Activated T-cell treated with anti-CD3 and anti-CD28 coated beads for 4 hours (primary cell): ENCODE measurements around the gene HDGFL2.

ENCODE experiments used
- DNase-seq: peaks from one replicate; pipeline ENCODE4 v3.0.0-alpha.2; 2020

Gene HDGFL2

DNA sequence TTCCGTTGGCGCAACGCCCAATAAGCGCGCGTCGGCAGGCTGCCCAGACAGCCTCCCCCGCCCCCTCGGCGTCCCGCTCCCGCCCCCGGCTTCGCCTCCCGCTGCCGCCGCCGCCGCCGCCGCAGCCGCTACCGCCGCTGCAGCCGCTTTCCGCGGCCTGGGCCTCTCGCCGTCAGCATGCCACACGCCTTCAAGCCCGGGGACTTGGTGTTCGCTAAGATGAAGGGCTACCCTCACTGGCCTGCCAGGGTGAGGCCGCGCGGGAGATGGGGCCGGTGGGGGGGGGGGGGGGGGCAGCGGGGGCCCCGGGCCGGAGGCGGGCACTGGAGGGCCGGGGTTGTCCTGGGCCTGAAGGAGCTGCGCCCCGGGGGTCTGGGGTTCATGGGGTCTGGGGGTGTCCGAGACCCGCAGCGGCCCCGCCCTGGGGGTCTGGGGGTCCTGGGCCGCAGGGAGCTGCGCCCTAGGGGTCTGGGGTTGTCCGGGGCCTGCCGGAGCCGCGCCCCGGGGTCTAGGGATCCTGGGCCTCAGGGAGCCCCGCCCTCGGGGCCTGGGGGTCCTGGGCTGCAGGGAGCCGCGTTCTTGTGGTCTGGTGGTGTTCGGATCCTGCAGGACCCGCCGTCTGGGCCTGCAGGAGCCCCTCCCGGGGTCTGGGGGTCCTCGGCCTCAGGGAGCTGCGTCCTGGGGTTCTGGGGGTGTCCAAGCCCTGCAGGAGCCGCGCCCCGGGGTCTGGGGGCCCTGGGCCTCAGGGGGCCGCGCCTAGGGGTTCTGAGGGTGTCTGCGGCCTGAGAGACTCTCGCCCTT is at the start of gene HDGFL2:
HDGFL2 (plus strand) TSS at position 124 of the 801 bp plus-strand sequence; CDS start at position 178, 54 bp downstream.
- no peak for DNase-seq

DNA sequence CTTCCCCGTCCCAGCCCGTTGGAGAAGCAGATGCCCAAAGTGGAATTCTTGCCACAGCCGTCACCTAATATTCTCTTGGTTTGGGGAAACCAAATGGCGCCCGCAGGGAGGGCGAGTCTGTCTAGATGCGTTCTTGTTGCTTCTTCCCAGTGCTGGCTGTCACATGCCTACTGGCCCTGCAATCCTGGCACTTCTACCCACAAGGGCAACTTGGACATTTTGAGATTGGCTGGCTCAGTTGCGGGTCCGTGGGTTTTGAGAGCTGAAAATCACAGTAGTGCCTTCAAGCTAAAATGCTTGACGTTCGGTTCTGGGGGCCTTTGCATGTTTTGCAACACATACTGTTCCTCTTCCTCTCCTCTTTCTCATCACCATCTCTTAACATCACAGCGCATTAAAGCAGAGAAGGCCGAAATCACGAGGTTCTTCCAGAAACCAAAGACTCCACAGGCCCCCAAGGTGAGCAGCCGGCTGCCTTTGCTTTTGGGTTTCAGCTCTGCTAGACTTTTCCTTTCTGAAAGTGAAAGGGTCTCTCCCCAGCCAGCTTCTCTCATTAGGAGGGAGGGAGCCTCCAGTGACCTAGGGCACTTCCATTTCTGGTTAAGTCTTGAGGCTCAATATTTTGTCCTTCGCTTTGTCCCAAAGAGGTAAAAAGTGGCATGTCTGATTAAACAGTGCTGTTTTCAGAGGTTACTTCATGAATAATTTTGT is 48.5 kb upstream of the HDGFL2 start:
- DNase-seq = no peak

DNA sequence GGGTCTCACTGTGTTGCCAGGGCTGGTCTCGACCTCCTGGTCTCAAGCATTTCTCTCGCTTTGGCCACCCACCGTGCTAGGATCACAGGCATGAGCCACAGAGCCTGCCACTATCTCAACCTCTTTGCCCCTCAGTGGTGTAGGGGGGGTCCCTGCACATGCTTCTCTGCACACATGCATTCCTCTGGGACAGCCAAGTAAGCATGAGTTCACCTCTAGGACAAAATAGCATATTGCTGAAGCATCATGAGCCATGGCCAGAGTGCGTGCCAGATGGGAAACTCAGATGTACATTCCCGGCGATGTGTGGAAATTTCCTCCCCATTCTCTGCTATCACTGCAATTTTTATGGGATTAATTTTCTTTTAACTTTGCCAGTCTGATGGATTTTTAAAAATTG is 46.6 kb upstream of the HDGFL2 start:
- no peak for DNase-seq

DNA sequence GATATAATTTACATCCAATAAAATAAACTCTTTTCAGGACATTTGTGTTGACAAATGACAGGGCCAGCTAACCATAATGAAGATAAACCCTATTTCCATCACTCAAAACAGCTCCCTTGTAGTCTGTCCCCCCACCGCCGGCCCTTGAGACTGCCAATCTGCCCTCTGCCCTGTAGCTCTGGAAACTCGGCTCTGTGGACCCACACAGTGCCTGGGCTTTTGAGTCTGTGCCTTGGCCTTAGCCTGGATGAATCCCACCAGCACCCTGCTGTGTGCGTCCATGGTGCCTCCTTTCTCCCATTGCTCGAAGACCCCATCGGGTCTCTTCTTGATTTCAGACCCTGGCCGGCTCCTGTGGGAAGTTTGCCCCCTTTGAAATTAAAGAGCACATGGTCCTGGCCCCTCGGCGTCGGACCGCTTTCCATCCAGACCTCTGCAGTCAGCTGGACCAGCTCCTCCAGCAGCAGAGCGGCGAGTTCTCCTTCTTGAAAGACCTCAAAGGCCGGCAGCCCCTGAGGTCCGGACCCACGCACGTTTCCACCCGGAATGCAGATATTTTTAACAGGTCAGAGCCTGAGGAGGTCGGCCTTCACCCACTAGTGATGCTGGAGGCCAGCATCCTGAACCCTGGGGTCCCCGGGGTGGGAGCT is 43.6 kb upstream of the HDGFL2 start:
- DNase-seq = no peak

DNA sequence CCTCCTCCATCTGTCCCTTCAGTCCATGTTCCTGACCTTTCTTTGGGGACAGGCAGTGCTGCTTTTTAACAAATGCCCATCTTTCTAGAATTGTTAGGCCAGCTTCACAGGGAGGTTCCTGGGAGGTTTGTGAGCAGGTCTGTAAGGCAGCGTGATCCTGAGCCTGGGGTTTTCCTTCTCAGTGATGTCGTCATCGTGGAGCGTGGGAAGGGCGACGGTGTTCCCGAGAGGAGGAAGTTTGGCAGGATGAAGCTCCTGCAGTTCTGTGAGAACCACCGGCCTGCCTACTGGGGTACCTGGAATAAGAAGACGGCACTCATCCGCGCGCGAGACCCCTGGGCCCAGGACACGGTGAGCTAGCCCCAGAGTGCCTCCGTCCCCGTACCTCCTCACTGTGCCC is 42.8 kb upstream of the HDGFL2 start:
- DNase-seq = no peak

DNA sequence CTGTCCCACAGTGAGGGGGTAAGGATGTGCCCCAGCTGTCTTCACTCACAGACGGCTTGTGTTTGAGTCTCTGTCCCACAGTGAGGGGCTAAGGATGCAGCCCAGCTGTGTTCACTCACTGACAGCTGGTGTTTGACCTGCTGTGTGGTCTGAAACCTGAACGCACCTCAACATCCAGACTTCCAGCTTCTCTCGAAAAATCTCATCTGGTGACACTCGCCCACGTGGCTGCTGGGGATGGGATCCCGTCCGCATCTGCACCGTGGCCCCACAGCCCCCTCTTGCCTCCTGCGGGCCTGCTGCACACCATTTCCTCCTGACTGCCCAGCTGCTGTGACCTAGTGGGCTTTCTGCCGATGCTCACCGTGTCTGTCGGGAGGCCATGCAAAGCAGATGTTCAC is 42.3 kb upstream of the HDGFL2 start:
- DNase-seq = no peak

DNA sequence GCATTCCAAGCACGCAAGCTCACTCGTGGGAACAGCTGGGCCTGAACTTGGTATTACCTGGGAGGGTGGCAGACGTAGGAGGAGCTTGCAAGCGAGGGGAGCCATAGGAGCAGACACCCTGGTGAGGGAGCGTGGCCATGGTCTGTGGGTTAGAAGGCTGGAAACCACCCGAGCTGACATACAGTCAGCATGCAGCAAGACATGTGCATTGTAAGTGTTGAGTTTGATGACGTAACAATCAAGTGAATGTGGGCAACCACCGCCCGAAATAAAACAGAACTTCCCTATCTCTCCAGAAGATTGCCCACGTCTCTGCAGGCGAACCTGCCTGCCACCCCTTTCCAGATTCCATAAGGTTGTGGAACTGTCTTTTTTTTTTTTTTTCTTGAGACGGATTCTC is 41.3 kb upstream of the HDGFL2 start:
- no peak for DNase-seq

DNA sequence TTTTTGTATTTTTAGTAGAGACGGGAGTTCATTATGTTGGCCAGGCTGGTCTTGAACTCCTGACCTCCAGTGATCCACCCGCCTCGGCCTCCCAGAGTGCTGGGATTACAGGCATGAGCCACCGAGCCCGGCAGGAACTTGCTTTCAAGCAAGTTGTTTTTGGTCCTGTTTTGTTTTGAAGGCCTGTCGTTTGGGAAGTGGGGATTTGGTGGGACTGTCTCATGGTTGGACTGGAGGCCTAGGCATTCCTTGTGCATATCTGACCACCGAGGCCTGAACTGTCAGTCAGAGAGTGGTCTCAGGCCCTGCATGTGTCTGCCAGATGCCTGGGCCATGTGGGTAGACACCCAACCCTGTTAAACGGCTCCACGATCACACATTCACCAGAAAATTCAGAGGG is 40.8 kb upstream of the HDGFL2 start:
- DNase-seq = no peak

DNA sequence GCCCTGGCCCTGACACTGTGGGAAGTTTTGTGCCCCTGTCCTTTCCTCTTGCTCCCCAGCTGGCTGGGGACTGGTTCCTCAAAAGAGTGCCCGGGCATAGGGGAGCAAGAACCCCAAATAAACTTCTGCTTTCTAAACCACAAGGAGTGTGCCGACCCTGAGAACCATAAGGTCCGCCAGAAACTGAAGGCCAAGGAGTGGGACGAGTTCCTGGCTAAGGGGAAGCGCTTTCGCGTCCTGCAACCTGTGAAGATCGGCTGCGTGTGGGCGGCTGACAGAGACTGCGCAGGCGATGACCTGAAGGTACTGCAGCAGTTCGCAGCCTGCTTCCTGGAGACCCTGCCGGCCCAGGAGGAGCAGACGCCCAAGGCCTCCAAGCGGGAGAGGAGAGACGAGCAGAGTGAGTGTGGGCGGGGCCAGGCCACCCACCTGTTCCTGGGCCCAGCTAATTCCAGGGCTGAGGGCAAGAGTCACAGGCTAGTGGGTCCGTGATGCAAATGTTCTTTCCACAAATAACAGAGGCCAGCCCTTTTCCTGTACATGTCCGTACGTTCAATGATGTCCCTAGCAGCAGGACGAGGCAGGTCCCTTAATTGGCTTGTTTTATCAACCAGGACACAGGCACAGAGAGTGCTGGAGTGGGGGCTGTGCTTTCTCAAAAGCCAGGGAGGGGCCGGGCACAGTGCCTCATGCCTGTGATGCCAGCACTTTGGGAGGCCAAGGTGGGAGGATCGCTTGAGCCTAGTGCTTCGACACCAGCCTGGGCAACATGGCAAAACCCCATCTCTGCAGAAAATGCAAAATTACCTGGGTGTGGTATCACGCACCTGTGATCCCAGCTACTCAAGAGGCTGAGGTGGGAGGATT is 40.1 kb upstream of the HDGFL2 start:
- no peak for DNase-seq

DNA sequence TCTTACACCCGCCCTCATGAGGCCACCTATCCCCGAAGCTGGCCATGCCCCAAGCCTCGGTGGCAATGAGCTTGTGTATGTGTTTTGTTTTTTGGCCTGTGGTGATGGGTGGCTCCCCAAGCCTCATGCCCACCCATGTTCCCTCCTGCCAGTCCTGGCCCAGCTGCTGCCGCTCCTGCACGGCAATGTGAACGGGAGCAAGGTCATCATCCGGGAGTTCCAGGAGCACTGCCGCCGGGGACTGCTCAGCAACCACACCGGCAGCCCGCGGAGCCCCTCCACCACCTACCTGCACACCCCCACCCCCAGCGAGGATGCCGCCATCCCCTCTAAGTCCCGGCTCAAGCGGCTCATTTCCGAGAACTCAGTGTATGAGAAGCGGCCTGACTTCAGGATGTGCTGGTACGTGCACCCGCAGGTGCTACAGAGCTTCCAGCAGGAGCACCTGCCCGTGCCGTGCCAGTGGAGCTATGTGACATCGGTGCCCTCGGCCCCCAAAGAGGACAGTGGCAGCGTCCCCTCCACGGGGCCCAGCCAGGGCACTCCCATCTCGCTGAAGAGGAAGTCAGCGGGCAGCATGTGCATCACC is 39.1 kb upstream of the HDGFL2 start:
- DNase-seq = no peak

DNA sequence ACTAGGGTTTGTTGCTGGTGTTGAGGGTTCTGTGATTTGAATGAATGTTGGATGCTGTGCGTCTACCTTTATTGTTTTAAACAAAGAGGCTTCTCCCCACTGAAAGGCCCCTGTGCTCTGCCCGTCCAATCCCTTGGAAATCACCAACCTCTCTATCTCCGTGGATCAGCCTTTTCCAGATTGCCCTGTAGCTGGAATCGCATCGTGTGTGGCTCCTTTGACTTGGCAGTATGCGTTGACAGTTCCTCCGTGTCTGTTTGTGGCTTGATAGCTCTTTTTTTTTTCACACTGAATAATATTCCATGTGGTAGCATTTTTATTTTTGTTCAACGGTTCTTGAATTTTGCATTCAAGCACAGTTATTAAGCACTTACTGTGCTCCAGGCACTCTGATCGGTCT is 37.7 kb upstream of the HDGFL2 start:
- no peak for DNase-seq

DNA sequence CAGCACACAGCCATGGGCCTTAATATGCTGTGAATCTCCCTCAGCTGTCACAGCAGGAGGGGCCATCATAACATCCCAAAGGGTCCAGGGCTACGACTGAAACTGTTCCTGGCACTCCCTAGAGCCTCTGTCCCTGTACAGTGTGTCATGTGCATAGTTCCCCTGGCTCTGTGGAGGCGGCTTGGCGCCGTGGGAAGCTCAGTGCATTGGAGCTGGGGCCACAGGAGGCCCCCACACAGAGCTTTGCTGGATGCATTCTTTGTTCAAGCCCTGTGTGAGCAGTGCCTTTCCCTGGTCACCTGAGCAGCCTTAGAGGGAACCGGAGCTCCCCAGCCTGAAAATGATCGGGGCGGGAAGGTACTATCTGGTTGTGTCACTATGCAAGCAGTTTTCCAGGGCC is 35.9 kb upstream of the HDGFL2 start:
- DNase-seq = no peak

DNA sequence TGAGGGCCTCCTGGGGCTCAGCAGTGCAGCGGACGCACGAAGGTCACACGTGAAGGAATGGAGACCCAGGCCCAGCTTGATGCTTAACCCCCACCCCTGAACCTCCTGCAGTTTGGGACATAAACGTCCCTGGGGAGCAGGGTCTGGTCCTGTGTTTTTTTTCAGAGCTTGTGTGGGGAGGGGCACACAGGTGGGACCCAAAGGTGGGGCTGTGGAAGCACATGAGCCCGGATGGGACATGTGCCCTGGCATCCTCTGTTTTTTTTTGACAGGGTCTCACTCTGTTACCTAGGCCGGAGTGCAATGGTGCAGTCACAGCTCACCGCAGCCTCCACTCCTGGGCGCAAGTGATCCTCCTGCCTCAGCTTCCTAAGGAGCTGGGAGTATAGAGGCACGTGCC is 35.0 kb upstream of the HDGFL2 start:
- no peak for DNase-seq

DNA sequence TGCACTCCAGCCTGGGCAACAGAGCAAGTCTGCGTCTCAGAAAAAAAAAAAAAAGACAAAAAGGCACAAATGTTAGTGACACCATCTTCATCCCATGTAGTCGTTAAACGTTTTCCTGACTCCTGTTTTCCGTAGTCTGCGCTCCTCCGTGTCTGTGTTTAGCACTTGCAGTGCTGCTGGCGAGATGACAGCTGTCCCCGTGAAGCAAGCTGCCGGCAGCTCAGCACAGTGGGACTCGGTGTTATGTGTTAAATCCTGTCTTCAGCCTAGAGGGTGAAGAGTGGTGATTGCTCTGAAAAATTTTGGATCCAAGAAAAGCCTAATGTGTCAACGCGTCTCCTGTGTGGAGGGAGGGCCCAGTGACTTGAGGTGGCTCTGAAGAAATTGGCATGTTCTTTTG is 32.9 kb upstream of the HDGFL2 start:
- no peak for DNase-seq

DNA sequence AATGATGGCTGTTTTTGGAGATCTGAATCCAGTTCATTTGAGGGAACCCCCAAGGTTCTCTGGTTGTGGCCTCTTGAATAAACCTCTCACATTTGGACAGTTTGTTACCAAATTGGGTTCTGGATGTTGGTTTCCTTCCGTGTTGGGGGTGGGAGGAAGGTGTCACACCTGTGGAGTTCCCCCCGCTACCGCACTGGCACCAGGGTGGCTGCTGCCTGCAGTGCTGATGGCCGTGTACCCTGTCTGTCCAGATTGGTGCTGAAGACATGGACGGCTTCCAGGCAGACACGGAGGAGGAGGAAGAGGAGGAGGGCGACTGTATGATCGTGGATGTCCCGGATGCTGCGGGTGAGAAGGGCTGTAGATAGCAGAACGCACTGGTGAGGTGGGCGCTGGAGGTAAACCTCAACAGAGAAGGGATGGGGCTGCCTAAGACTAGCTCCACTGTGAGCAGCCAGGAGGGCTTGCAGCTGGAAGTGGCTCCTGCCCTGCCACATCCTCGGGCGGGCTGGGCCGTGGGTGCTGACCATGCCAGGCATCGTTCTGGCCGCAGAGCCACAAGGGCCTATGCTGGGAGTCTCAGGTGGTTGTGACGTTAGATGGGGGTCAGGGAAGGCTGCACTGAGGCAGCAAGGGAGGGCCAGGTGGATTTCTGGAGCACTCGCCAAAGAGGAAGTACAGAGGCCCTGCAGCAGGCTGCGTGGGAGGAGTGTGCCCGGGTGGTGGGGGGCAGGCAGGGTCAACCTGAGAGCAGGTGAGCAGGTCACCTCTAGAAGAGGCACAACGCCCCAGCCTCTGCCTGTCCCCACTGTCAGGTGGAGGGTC is 29.9 kb upstream of the HDGFL2 start:
- no peak for DNase-seq

DNA sequence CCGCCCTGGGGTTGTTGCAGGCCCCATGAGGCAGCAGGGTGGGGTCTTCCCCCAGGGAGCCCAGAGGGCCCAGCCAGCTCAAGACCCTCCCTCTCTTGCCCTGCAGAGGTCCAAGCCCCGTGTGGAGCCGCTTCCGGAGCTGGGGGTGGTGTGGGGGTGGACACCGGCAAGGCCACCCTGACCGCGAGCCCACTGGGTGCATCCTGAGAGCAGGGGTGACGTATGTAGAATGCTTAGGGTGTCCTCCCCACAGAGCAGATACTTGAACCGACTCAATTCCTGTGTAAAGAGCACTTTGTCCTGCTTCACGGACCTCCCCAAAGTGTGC is 29.3 kb upstream of the HDGFL2 start:
- DNase-seq = no peak

DNA sequence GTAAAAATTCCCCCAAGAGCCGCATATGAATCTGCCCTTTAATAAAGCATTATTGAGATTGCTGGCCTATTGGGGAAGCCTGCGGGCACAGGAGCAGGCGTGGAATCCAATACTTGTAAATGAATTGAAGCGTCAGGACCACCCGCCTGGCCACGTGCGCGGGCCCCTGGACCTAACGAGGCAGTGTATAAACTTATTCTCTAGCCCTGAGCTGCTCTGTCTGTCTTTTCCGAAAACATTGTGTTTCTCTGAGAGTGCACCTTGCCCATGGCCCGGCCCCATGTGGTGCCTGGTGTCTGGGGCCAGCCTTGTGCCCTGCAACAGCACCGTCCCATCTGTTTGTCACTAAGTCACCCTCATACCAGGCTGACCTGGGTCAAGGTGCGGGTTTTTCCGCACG is 28.9 kb upstream of the HDGFL2 start:
- DNase-seq = no peak

DNA sequence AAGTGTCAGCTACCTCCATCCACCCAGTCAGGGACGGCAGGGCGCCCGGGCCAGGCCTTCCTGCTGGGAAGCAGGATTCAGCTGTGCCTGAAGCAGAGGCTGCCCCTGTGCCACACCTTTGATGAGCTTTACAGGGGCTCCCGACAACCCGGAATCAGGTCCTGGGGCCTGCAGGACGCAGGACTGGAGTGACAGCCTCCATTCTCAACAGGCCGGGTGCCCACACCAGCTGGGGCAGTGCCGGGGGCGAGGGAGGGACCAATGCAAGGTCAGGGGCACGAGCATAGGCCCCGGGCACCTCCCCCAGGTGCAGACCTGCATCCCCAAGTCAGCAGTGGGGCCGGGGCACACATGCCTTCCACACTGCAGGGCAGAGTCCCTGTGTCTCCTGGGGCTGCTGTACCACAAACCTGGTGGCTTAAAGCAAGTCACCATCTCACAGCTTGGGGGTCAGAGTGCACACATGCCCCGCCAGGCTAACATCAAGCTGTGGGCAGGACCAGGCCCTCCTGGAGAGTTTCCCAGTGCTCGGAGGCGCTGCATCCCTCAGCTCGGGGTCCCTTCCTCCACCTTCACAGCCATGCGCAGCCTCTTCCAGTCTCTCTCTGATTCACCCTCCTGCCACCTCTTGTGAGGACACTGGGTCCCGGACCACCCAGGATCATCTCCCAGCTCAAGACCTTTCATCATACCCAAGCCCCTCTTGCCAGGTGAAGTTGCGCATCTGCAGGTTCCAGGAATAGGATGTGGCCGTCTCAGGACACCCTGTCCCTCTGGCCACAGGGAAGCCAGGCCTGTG is 27.9 kb upstream of the HDGFL2 start:
- no peak for DNase-seq

DNA sequence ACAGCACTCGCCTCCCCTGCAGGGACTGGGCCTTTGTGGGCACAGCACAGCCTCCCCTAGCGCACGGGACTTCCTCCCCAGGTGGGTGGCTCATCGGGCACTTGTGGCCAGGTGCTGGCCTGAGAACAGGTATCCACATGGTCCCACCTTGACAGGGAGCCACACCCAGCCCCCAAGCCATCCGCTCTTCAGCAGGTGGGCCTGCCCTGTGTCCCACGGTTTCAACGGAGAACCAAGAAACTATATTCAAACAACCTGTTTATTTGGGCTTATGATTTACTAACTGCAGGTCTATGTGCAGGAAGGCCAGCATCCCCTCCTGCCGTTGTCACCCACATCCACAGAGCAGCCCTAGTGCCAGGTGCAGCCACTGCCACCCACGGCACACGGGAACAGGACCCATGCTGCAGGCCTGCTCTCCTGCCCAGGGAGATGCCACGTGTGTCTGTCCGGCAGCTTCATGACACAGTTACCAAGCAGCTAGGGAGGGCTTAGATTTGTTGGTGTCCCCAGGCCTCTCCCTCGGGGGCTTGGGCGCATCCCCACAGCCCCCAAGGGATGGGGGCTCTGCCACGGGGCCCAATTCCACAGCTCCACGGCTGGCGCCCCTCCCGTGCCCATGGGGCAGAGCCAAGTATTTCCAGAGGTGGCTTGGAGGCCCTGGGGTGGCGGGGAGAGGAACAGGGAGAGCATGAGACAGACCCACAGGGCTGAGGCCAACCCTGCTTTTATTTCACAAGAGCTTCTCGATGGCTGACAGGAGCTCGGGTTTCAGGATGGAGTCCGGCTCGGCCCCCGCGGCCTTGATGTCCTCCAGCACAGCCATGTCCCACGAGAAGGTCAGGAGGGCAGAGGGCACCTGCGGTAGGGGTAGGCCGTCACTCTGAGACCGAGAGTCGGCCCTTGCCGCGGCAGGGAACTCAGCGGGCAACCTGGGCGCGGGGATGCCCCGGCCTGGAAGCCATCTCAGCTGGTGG is 27.0 kb upstream of the HDGFL2 start:
- DNase-seq = no peak
